GM12878 (cell line): Measurements from ENCODE around the gene ZBTB48. TPM values are rescaled to one million over a fixed set of nuclear protein-coding genes. Genes with fewer than 3 reads are reported as not detected.

Experiments used
- BCL11A ChIP-seq: IDR thresholded peaks from 2 replicates; pipeline ENCODE4 v1.6.1; 2011; ENCODE audit warnings: low read depth, low read length
- BCLAF1 ChIP-seq: fragments of 450-650 bp; IDR thresholded peaks from 2 replicates; pipeline ENCODE4 v1.6.1; 2017; ENCODE audit warnings: antibody characterized with exemption, mild to moderate bottlenecking, moderate library complexity
- CBX3 ChIP-seq: fragments of 200-600 bp; sonication (generic); IDR thresholded peaks from 2 replicates; pipeline ENCODE4 v1.6.1; 2016; ENCODE audit warnings: low read depth, borderline replicate concordance
- CEBPB ChIP-seq, 2 experiments: fragments of 150-350 bp in 1 of 2; IDR thresholded peaks; 2 replicates each; pipeline ENCODE4 v1.6.1; 2012 to 2014; ENCODE audit warnings: low read depth in 2 of 2, low read length in 2 of 2, borderline replicate concordance in 1 of 2, inconsistent platforms in 1 of 2
- CHD2 ChIP-seq: IDR thresholded peaks from 2 replicates; pipeline ENCODE4 v1.6.1; 2011; ENCODE audit warnings: low read depth, low read length, improper control_type of control experiment, borderline replicate concordance
- CTCF ChIP-seq, 3 experiments: IDR thresholded peaks in 2 of 3; conservative IDR thresholded peaks in 1 of 3; 2 replicates each; pipeline ENCODE4 v1.5.1; 2011; ENCODE audit warnings: low read depth in 3 of 3, low read length in 3 of 3, mild to moderate bottlenecking in 3 of 3, control low read depth in 2 of 3, moderate library complexity in 2 of 3, inconsistent platforms in 1 of 3, mixed read lengths in 1 of 3; ENCODE audit not compliant: control insufficient read depth in 2 of 3, insufficient read depth in 1 of 3; ENCODE audit errors: extremely low read depth in 1 of 3
- E2F4 ChIP-seq: IDR thresholded peaks from 2 replicates; pipeline ENCODE4 v1.6.1; 2012; ENCODE audit warnings: low read depth, low read length, improper control_type of control experiment
- EZH2 ChIP-seq: IDR thresholded peaks from 2 replicates; pipeline ENCODE4 v1.6.1; 2012; ENCODE audit warnings: low read depth, mild to moderate bottlenecking, control low read depth, inconsistent platforms, low read length, borderline replicate concordance; ENCODE audit not compliant: control insufficient read depth
- HDAC2 ChIP-seq: fragments of 200-600 bp; sonication (generic); IDR thresholded peaks from 2 replicates; pipeline ENCODE4 v1.6.1; 2017
- KLF5 ChIP-seq: fragments of 450-650 bp; IDR thresholded peaks from 2 replicates; pipeline ENCODE4 v1.6.1; 2014; ENCODE audit warnings: mild to moderate bottlenecking; ENCODE audit not compliant: partially characterized antibody
- MTA2 ChIP-seq: fragments of 450-650 bp; IDR thresholded peaks from 2 replicates; pipeline ENCODE4 v1.6.1; 2016; ENCODE audit warnings: low read depth, mild to moderate bottlenecking, moderate library complexity
- NFYA ChIP-seq: IDR thresholded peaks from 2 replicates; pipeline ENCODE4 v1.6.1; 2011; ENCODE audit warnings: low read depth, mild to moderate bottlenecking, low read length, improper control_type of control experiment, borderline replicate concordance
- NR2C1 ChIP-seq: fragments of 450-650 bp; IDR thresholded peaks from 2 replicates; pipeline ENCODE4 v1.6.1; 2017; ENCODE audit warnings: antibody characterized with exemption, mild to moderate bottlenecking, moderate library complexity
- NR2F1 ChIP-seq: fragments of 450-650 bp; conservative IDR thresholded peaks from 2 replicates; pipeline ENCODE4 v1.6.1; 2017; ENCODE audit warnings: mild to moderate bottlenecking
- POLR2AphosphoS2 ChIP-seq: IDR thresholded peaks from 2 replicates; pipeline ENCODE4 v1.6.1; 2011; ENCODE audit warnings: low read depth, mild to moderate bottlenecking, low read length, improper control_type of control experiment, moderate library complexity
- POLR2AphosphoS5 ChIP-seq: IDR thresholded peaks from 2 replicates; pipeline ENCODE4 v1.6.1; 2011; ENCODE audit warnings: mild to moderate bottlenecking, low read length, inconsistent platforms
- REST ChIP-seq: IDR thresholded peaks from 2 replicates; pipeline ENCODE4 v1.6.1; 2012; ENCODE audit warnings: mild to moderate bottlenecking, low read depth, low read length
- STAT1 ChIP-seq: fragments of 450-650 bp; conservative IDR thresholded peaks from 2 replicates; pipeline ENCODE4 v1.6.1; 2014; ENCODE audit warnings: antibody characterized with exemption, mild to moderate bottlenecking
- SUPT20H ChIP-seq: IDR thresholded peaks from 2 replicates; pipeline ENCODE4 v1.6.1; 2011; ENCODE audit warnings: low read depth, mild to moderate bottlenecking, low read length, moderate library complexity, borderline replicate concordance; ENCODE audit not compliant: control insufficient read depth
- ZNF274 ChIP-seq: IDR thresholded peaks from one replicate; pipeline ENCODE4 v1.8.0; 2011; ENCODE audit not compliant: insufficient read length, insufficient read depth
- polyA plus RNA-seq, 11 experiments: library from polyadenylated mRNA; depleted of rRNA in 4 of 11; unstranded in 6 of 11; stranded (reverse) in 5 of 11; fragments of >200 nt; fragmentation: Nextera tagmentation in 4 of 11; fragmentation: Illumina TruSeq in 1 of 11; extraction: Ambion mirVana in 4 of 11; extraction: Trizol in 1 of 11; gene quantifications; 1 replicate in 1 of 11; 2 replicates in 10 of 11; pipeline versions ENCODE4 v1.2.1 to v1.2.3, GENCODE V29; 2011 to 2016; ENCODE audit warnings: inconsistent platforms in 2 of 11, missing spikeins in 2 of 11, low read depth in 1 of 11
- total RNA-seq, 4 experiments: library from RNA; depleted of rRNA in 3 of 4; stranded (reverse); fragments of >200 nt in 3 of 4; fragmentation: Illumina TruSeq in 1 of 4; extraction: Trizol in 1 of 4; gene quantifications; 2 replicates each; pipeline versions ENCODE4 v1.2.1 to v1.2.3, GENCODE V29; 2013 to 2021

The ZBTB48 gene
- total and polyA plus RNA-seq, 10 of the 15 experiments (the other 5 are each of a cell fraction or from before 2014, with no cell fraction given): 1.00 to 25.3 (median 16.7) TPM

- peak; percentile 53 for TF ChIP-seq KLF5
- TF ChIP-seq HDAC2: peak; percentile 38; the same call in 1 of the 2 replicates
- no peak for TF ChIP-seq CEBPB (IDR thresholded peaks at IDR 0.05; ENCODE audit: borderline replicate concordance in 1 of 2, low read depth in 2 of 2, low read length in 2 of 2)
- TF ChIP-seq CBX3: no peak
- TF ChIP-seq BCLAF1: peak; percentile 46; the same call in 1 of the 2 replicates
- TF ChIP-seq BCL11A: no peak
- TF ChIP-seq REST: no peak
- TF ChIP-seq E2F4: no peak
- no peak for TF ChIP-seq ZNF274
- peak; percentile 74 for TF ChIP-seq NR2C1
- peak; percentile 87 to 96 (median 90) for TF ChIP-seq CTCF (IDR thresholded peaks at IDR 0.05 in 2 of 3, conservative IDR thresholded peaks at IDR 0.05 in 1 of 3; ENCODE audit: control insufficient read depth in 2 of 3, extremely low read depth in 1 of 3, insufficient read depth in 1 of 3, low read depth in 3 of 3, low read length in 3 of 3)
- no peak for TF ChIP-seq NFYA
- TF ChIP-seq POLR2AphosphoS5: peak; percentile 77
- no peak for TF ChIP-seq EZH2
- TF ChIP-seq CHD2: peak; percentile 99
- peak; percentile 40; the same call in 1 of the 2 replicates for TF ChIP-seq MTA2
- peak; percentile 75 for TF ChIP-seq NR2F1
- peak; percentile 49; the same call in 1 of the 2 replicates for TF ChIP-seq POLR2AphosphoS2
- TF ChIP-seq SUPT20H: no peak
- TF ChIP-seq STAT1: peak; percentile 24; the same call in 1 of the 2 replicates
Observed at GRCh38 chr1:6554031-6554906, 25.5 kb upstream of the ZBTB48 start, which contains the start of gene NOL9 (continued).
